HG02870 (cell line): ENCODE results near the gene SDK2.

Source experiments
- ATAC-seq: cut with Tn5 transposase; IDR thresholded peaks from one replicate; pipeline ENCODE4 v1.9.1; 2021; ENCODE audit warnings: mild to moderate bottlenecking, moderate library complexity; ENCODE audit not compliant: unreplicated experiment

The SDK2 gene

GRCh38 chr17:73293031-73293430 lies 351.2 kb downstream of the SDK2 start:
- no peak for ATAC-seq

GRCh38 chr17:73292031-73292531 lies 352.2 kb downstream of the SDK2 start:
- ATAC-seq: no peak

GRCh38 chr17:73291260-73291801 lies 352.9 kb downstream of the SDK2 start:
- peak; percentile 85 for ATAC-seq

GRCh38 chr17:73290399-73291259 lies 353.6 kb downstream of the SDK2 start:
- ATAC-seq: peak; percentile 34

- no peak for ATAC-seq
These were observed 354.5 kb downstream of the SDK2 start for GRCh38 chr17:73289549-73290254.

- no peak for ATAC-seq
These were observed 355.5 kb downstream of the SDK2 start for GRCh38 chr17:73288534-73289302.

- no peak for ATAC-seq
These were observed 357.4 kb downstream of the SDK2 start for GRCh38 chr17:73286863-73287296.

GRCh38 chr17:73285916-73286862 lies 358.1 kb downstream of the SDK2 start:
- no peak for ATAC-seq

GRCh38 chr17:73285603-73285908 lies 358.7 kb downstream of the SDK2 start:
- ATAC-seq: no peak

- ATAC-seq: no peak
These were observed 359.2 kb downstream of the SDK2 start for GRCh38 chr17:73284906-73285602.
